Large intestine (tissue), 3 donors: ENCODE measurements around the gene PRPF6. TPM values are rescaled to one million over a fixed set of nuclear protein-coding genes. Genes with fewer than 3 reads are reported as not detected.

Experiments used
- DNase-seq, 2 donors: peaks; one replicate each; pipeline versions ENCODE4 v3.0.0 to v3.0.0-alpha.2; 2013
- H3K27ac ChIP-seq: one replicate; pipeline ENCODE4 v1.5.1; 2013; ENCODE audit warnings: low read length
- H3K27me3 ChIP-seq: 2 replicates; pipeline ENCODE4 v1.6.1; 2013; ENCODE audit warnings: low read length; ENCODE audit not compliant: control insufficient read depth, insufficient read depth
- H3K36me3 ChIP-seq: 2 replicates; pipeline ENCODE4 v1.6.1; 2013; ENCODE audit warnings: low read length; ENCODE audit not compliant: control insufficient read depth, insufficient read depth
- H3K4me1 ChIP-seq: one replicate; pipeline ENCODE4 v1.6.1; 2013; ENCODE audit warnings: low read length; ENCODE audit not compliant: control insufficient read depth, insufficient read depth
- H3K4me3 ChIP-seq: one replicate; pipeline ENCODE4 v1.5.1; 2013; ENCODE audit warnings: low read length
- H3K9me3 ChIP-seq: one replicate; pipeline ENCODE4 v1.6.1; 2013; ENCODE audit warnings: mild to moderate bottlenecking, low read depth, low read length, moderate library complexity; ENCODE audit not compliant: control insufficient read depth
- WGBS: methylation state at CpG from one replicate; pipeline ENCODE4 v1.1.5; 2013; ENCODE audit warnings: low lambda C conversion rate; ENCODE audit not compliant: insufficient coverage; 5-methylcytosine and 5-hydroxymethylcytosine counted together
- polyA plus RNA-seq: library from polyadenylated mRNA; unstranded; fragments of 120-200 nt; gene quantifications from one replicate; pipeline ENCODE4 v1.2.1, GENCODE V29; 2013

PRPF6 gene
- polyA plus RNA-seq, 1 donor = 59.7 TPM

GRCh38 chr20:64082126-64082731 is 101.3 kb downstream of the PRPF6 start:
- DNase-seq = no peak
- H3K27ac ChIP-seq = no peak overlapping the region
- peaks cover 3% of the 10 kb centered on the region for H3K9me3 ChIP-seq
- no CpG with 5 or more reads among the region's 13 CpGs for WGBS
- peaks cover 27% of the 10 kb centered on the region for H3K4me1 ChIP-seq
- peaks cover 79% of the 10 kb centered on the region for H3K27me3 ChIP-seq
- H3K4me3 ChIP-seq = no peak overlapping the region
- no peaks in the 10 kb centered on the region for H3K36me3 ChIP-seq

Other genes with a start within 250 kb of the PRPF6 start
- gene LIME1, start 244.5 kb upstream of the PRPF6 start, polyA plus RNA-seq = 7.5 TPM
- gene SLC2A4RG, start 241.4 kb upstream of the PRPF6 start, polyA plus RNA-seq = 61.5 TPM
- gene ZBTB46, start 149.9 kb upstream of the PRPF6 start, polyA plus RNA-seq = 4.1 TPM
- gene ABHD16B, start 119.6 kb upstream of the PRPF6 start, polyA plus RNA-seq = not detected
- gene TPD52L2, start 115.9 kb upstream of the PRPF6 start, polyA plus RNA-seq = 63.6 TPM
- 21.9 TPM for gene DNAJC5, start 86.0 kb upstream of the PRPF6 start, polyA plus RNA-seq
- gene UCKL1, start 24.7 kb upstream of the PRPF6 start, polyA plus RNA-seq = 54.2 TPM
- 8.1 TPM for gene ZNF512B, start 11.2 kb upstream of the PRPF6 start, polyA plus RNA-seq
- 5.0 TPM for gene SAMD10, start 1.5 kb upstream of the PRPF6 start, polyA plus RNA-seq
- 1.2 TPM for gene C20orf204, start 55.0 kb downstream of the PRPF6 start, polyA plus RNA-seq
- gene SOX18, start 68.5 kb downstream of the PRPF6 start, polyA plus RNA-seq = 5.3 TPM
- gene TCEA2, start 82.1 kb downstream of the PRPF6 start, polyA plus RNA-seq = 32.6 TPM
- 5.9 TPM for gene RGS19, start 98.4 kb downstream of the PRPF6 start, polyA plus RNA-seq
- gene OPRL1, start 99.0 kb downstream of the PRPF6 start, polyA plus RNA-seq = 0.81 TPM
- gene LKAAEAR1, start 103.3 kb downstream of the PRPF6 start, polyA plus RNA-seq = 0.19 TPM
- not detected for gene NPBWR2, start 126.4 kb downstream of the PRPF6 start, polyA plus RNA-seq
- 2.6 TPM for gene MYT1, start 183.3 kb downstream of the PRPF6 start, polyA plus RNA-seq